ENCODE measurements around the gene FAM135A.

Gene FAM135A

GRCh38 chr6:70413114-70413991 is at the start of gene FAM135A:
TSS of gene FAM135A (plus strand) at chr6:70413508. CDS start at chr6:70428343, 14,835 bp downstream.
- peak; percentile 88 to 90 for DNase-seq (ENCODE audit: low read depth in 2 of 2)

- no peak for DNase-seq (ENCODE audit: low read depth in 2 of 2)
Observed at GRCh38 chr6:70363741-70364493, 49.4 kb upstream of the FAM135A start.

- peak; percentile 21 to 22 for DNase-seq (ENCODE audit: low read depth in 2 of 2)
Observed at GRCh38 chr6:70369332-70369950, 43.9 kb upstream of the FAM135A start.

GRCh38 chr6:70370496-70370895 is 42.8 kb upstream of the FAM135A start:
- no peak for DNase-seq (ENCODE audit: low read depth in 2 of 2)

GRCh38 chr6:70371454-70372105 is 41.7 kb upstream of the FAM135A start:
- no peak for DNase-seq (ENCODE audit: low read depth in 2 of 2)

- DNase-seq (ENCODE audit: low read depth in 2 of 2) = no peak
Observed at GRCh38 chr6:70375166-70375565, 38.1 kb upstream of the FAM135A start.

- no peak for DNase-seq (ENCODE audit: low read depth in 2 of 2)
Observed at GRCh38 chr6:70375882-70376281, 37.4 kb upstream of the FAM135A start.

- no peak for DNase-seq (ENCODE audit: low read depth in 2 of 2)
Observed at GRCh38 chr6:70376628-70377027, 36.7 kb upstream of the FAM135A start.

GRCh38 chr6:70377372-70377771 is 35.9 kb upstream of the FAM135A start:
- DNase-seq (ENCODE audit: low read depth in 2 of 2) = no peak

GRCh38 chr6:70379473-70380013 is 33.8 kb upstream of the FAM135A start:
- DNase-seq (ENCODE audit: low read depth in 2 of 2) = no peak

- DNase-seq (ENCODE audit: low read depth in 2 of 2) = no peak
Observed at GRCh38 chr6:70380252-70380651, 33.1 kb upstream of the FAM135A start.

- no peak for DNase-seq (ENCODE audit: low read depth in 2 of 2)
Observed at GRCh38 chr6:70380771-70381416, 32.4 kb upstream of the FAM135A start.

- DNase-seq (ENCODE audit: low read depth in 2 of 2) = no peak
Observed at GRCh38 chr6:70381417-70381782, 31.9 kb upstream of the FAM135A start.

- no peak for DNase-seq (ENCODE audit: low read depth in 2 of 2)
Observed at GRCh38 chr6:70385901-70386300, 27.4 kb upstream of the FAM135A start.

GRCh38 chr6:70388814-70389213 is 24.5 kb upstream of the FAM135A start:
- no peak for DNase-seq (ENCODE audit: low read depth in 2 of 2)

- DNase-seq (ENCODE audit: low read depth in 2 of 2) = no peak
Observed at GRCh38 chr6:70389261-70389660, 24.0 kb upstream of the FAM135A start.

GRCh38 chr6:70390067-70390466 is 23.2 kb upstream of the FAM135A start:
- DNase-seq (ENCODE audit: low read depth in 2 of 2) = no peak

GRCh38 chr6:70391492-70391891 is 21.8 kb upstream of the FAM135A start:
- DNase-seq (ENCODE audit: low read depth in 2 of 2) = no peak

GRCh38 chr6:70394518-70395300 is 18.6 kb upstream of the FAM135A start:
- DNase-seq (ENCODE audit: low read depth in 2 of 2) = no peak

- DNase-seq (ENCODE audit: low read depth in 2 of 2) = no peak
Observed at GRCh38 chr6:70395301-70395672, 18.0 kb upstream of the FAM135A start.

Measured in activated CD8-positive, alpha-beta memory T cell treated with anti-CD3 and anti-CD28 coated beads for 4 hours (primary cell).